Panc1 (cell line): ENCODE measurements around the gene ABCB6.

ENCODE experiments used
- POLR2AphosphoS5 ChIP-seq: IDR thresholded peaks from 2 replicates; pipeline ENCODE4 v1.6.1; 2012; ENCODE audit warnings: mild to moderate bottlenecking, low read depth, low read length, moderate library complexity
- TF ChIP-seq, protein P1 (sequence below): fragments of 450-650 bp; IDR thresholded peaks from 2 replicates; pipeline ENCODE4 v1.5.1; 2017; ENCODE audit warnings: mild to moderate bottlenecking
- TF ChIP-seq, protein P2 (sequence below), 2 experiments: IDR thresholded peaks; 2 replicates each; pipeline ENCODE4 v1.6.1; 2011 to 2012; ENCODE audit warnings: low read depth in 2 of 2, control low read depth in 1 of 2, low read length in 1 of 2, mild to moderate bottlenecking in 1 of 2, moderate library complexity in 1 of 2; ENCODE audit not compliant: insufficient read depth in 1 of 2

GRCh38 chr2:219176818-219177551, 41.8 kb downstream of the ABCB6 start, which contains the start of gene CNPPD1:
- TF ChIP-seq, protein P1, sequence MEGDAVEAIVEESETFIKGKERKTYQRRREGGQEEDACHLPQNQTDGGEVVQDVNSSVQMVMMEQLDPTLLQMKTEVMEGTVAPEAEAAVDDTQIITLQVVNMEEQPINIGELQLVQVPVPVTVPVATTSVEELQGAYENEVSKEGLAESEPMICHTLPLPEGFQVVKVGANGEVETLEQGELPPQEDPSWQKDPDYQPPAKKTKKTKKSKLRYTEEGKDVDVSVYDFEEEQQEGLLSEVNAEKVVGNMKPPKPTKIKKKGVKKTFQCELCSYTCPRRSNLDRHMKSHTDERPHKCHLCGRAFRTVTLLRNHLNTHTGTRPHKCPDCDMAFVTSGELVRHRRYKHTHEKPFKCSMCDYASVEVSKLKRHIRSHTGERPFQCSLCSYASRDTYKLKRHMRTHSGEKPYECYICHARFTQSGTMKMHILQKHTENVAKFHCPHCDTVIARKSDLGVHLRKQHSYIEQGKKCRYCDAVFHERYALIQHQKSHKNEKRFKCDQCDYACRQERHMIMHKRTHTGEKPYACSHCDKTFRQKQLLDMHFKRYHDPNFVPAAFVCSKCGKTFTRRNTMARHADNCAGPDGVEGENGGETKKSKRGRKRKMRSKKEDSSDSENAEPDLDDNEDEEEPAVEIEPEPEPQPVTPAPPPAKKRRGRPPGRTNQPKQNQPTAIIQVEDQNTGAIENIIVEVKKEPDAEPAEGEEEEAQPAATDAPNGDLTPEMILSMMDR = no peak; the same call in 1 of the 2 replicates
- TF ChIP-seq, protein P2, sequence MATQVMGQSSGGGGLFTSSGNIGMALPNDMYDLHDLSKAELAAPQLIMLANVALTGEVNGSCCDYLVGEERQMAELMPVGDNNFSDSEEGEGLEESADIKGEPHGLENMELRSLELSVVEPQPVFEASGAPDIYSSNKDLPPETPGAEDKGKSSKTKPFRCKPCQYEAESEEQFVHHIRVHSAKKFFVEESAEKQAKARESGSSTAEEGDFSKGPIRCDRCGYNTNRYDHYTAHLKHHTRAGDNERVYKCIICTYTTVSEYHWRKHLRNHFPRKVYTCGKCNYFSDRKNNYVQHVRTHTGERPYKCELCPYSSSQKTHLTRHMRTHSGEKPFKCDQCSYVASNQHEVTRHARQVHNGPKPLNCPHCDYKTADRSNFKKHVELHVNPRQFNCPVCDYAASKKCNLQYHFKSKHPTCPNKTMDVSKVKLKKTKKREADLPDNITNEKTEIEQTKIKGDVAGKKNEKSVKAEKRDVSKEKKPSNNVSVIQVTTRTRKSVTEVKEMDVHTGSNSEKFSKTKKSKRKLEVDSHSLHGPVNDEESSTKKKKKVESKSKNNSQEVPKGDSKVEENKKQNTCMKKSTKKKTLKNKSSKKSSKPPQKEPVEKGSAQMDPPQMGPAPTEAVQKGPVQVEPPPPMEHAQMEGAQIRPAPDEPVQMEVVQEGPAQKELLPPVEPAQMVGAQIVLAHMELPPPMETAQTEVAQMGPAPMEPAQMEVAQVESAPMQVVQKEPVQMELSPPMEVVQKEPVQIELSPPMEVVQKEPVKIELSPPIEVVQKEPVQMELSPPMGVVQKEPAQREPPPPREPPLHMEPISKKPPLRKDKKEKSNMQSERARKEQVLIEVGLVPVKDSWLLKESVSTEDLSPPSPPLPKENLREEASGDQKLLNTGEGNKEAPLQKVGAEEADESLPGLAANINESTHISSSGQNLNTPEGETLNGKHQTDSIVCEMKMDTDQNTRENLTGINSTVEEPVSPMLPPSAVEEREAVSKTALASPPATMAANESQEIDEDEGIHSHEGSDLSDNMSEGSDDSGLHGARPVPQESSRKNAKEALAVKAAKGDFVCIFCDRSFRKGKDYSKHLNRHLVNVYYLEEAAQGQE (IDR thresholded peaks at IDR 0.05; ENCODE audit: insufficient read depth in 1 of 2, low read depth in 2 of 2, low read length in 1 of 2) = 0 out of 4 replicates have a peak, but pooled peaks of 1 of the 2 experiments have one; percentile 46
- TF ChIP-seq POLR2AphosphoS5 = peak; percentile 88
